GM19240 (cell line): ENCODE results near the gene HEATR9.
"Not testable (repeated sequence)": the region's sequence is repeated elsewhere in the genome, so short reads cannot be mapped to it uniquely, and the experiment has no call there.

Source experiments
- DNase-seq: peaks from one replicate; pipeline ENCODE4 v3.0.0; 2011; ENCODE audit warnings: low spot score; ENCODE audit not compliant: insufficient read length

Gene HEATR9, protein sequence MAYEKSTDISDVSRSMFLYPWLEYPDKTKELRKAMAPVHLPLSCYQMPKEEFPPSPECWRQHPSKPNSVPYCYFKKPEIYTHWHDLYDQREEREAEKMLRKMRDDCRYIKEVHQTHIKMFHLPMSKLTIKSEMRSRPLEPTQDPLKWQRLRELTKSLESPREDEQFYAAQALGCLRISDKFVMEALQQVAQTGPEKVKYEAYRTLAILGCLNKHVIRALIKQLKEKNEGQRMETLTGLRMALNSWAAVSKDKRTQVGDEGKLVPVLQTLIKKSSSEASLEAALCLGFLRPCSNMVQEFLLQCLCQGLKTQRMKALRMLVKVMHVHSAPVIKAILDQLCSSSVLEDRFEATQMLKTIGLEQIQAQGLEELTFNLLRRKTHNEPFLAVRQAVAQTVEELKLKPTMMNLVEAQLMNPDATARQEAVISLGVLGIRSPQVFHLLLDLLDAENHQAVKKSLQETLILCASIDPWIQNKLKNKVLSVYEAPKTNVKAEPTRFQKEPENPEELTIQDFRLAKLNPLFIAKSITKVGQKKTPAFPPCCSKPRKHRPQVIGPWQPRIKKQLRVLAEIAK

DNA sequence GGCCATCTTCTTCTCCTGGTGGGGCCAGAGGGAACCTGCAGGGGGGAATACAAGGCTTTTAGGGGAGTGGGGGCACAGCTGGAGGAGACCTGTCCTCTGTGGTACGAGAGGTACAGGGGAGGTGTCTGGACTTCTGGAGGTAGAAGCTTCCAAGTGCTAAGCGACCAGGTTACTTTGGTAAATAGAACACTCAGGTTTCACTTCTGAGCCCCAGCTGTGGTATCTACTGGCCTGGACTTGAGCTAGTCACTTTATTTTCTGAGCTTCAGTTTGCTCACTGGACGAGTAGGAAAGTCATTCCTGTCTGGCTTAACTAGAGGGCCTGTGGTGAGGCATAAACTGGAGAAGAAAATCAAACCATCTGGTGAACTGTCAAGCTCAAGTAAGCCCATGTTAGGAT lies at the start of gene HEATR9:
HEATR9 (minus strand) TSS at position 155 of the 400 bp plus-strand sequence; CDS start at position 6, 149 bp downstream.
- DNase-seq = no peak

DNA sequence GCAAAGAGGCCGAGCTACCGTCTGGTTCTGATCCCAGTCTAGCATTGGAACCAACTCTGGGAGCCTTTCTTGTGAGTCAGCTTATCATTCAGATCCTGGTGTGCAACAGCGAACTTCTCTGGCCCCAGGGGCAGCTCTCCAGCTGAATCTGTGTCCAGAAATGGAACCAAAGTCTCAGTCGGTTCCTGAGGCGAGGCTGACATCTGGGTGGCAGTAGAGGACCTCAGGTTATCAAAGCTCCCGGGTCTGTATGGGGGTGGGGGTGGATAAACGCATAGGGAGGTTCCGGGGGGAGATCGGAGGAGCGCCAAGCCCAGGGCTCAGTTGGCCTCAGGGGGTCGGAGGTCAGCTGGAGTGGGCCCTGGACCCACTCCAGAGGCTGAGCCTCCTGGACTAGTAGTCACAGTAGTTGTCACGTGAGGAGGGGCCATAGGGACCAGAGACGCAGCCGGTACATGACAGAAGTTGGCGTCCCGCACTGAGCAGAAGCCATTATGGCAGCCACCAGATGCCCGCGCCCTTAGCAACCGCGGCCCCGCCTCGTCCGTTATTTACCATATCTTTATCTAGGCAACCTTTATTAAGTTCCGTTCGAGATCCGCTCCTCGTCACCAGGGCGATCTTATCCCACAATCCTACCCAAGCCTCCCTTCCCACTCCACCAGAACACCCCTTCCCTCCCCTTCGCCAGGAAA lies 49.0 kb upstream of the HEATR9 start:
- no peak for DNase-seq

DNA sequence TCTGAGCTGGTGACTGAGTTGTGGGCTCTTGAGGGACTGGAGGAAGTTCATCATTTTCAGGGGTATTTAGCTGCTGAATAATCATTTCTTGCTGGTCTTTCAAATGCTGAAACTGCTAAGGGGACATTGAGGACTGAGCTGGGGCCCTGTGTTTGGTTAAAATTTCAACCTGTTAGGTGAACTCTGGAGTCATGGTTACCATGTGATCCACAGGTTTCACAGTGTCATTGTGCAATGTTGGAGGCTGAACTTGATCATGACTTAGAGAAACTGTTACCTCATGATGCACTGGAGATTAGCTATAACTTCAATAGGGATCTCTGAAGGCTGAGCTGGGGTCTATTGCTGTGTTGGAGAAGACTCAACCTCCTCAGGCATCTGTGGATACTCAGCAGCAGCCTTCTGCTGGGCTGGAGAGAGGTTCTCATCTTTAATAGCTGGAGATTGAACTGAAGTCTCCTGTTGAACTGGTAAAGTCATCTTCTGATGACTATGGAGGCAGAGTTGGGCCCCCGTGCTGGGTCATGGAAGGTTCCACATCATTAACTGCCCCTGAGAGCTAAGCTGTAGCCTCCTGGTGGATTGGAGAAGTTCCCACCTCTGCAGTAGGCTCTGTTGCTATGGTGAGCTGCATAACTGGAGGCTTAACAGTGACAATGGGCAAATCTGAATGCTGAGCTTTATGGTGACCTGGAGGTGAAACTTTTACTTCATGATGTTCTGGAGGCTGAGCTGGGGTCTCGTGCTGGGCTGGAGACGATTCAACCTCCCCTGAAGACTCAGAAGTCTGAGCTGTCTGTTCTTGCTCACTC lies 46.7 kb upstream of the HEATR9 start:
- no peak for DNase-seq

DNA sequence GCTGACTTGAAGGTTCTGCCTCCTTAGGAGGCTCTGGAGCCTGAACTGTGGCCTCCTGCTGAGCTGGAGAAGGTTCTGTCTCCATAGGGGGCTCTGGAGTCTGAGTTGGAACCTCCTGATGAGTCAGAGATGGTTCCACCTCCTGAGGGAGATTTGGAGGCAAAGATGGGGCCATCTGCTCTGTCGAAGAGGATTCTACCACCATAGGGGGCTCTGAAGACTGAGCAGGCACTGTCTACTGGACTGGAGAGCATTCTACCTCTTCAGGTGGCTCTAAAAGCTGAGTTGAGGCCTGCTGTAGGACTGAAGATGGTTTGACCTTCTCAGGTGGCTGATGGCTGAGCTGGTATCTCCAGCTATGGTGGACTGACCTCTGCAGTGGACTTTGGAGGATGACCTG lies 45.7 kb upstream of the HEATR9 start:
- no peak for DNase-seq

DNA sequence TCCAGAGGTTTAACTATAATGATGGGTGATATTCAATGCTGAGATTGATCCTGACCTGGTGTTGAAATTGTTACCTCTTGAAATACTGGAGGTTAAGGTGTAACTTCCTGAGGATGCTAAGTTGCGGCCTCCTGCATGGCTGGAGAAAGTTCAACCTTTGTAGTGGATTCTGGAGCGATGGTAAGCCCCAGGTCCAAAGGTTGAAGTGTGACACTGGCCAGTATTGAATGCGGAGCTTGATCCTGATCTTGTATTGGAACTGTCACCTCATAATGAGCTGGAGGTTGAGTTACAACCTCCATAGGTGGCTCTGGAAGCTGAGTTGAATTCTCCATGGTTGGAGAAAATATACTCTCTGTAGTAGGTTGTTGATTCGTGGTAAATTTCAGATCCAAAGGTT lies 44.9 kb upstream of the HEATR9 start:
- DNase-seq = no peak

DNA sequence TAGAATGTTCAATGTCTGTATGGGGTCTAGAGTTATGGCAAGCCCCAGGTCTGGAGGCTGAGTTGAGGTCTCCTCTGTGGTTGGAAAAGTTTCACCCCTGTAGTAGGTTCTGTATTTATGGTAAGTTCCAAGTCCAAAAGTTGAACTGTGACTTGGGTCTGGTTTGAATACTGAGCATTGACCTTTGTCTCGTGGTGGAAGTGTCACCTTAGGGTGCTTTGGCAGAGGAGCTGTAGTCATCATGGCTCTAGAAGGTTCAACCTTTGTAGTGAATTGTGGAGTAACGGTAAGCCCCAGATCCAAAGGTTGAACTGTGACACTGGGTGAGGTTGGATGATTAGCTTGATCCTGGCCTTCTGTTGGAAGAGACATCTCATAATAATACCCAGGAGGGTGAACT lies 44.3 kb upstream of the HEATR9 start:
- DNase-seq = no peak

DNA sequence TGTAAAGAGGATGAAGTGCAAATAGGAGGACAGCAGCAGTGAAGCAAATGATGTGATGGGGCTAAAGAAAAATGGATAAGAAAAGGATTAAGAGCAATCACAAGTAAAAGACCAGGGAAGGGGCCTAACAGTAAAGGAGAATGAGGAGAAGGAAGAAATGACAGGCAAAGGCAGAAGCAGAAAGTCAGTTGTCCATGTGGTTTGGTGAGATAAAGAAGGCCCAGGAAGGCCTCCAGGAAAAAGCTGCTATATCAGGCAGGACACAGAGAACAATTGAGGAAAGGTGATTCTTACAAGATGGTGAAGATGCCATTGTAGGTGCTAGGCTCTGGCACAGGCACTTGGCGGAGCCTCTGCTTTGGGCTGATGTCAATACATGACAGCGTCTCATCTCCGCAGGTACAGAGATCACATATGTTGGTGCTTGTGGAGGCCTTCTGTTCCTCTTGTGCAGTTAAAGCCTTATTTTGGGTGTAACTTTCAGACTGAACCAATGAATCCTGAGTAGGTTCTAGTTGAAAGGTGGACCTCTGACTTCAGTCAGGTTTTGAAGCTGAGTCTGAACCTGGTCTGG lies 43.7 kb upstream of the HEATR9 start:
- DNase-seq = no peak

DNA sequence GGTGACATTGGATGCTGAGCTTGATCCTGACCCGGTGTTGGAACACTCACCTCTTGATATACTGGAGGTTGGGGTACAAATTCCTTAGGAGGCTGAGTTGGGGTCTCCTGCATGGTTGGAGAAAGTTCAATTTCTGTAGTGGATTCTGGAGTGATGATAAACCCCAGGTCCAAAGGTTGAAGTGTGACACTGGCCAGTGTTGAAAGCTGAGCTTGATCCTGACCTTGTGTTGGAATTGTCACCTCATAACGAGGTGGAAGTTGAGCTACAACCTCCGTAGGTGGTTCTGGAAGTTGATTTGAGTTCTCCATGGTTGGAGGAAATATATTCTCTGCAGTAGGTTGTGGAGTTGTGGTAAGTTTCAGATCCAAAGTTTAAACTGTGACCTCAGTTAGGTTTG lies 40.7 kb upstream of the HEATR9 start:
- DNase-seq = no peak

DNA sequence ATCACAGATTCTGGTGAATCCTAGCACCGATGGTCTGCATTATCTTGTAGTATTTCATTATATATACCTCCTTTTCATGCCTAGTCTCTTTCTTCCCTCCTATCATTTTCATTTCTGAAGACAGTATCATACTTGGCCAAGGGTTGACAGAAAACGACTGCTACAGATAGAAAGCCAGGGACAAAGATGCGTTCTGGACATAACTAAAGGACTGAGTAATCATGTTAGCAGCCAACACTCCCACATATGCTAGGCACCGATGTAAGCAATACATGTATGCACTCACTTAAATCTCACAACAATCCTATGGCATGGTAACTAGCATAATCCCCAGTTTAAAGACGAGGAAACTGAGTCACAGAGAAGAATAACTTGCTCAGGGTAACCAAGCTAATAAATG lies 39.0 kb upstream of the HEATR9 start:
- DNase-seq = no peak

DNA sequence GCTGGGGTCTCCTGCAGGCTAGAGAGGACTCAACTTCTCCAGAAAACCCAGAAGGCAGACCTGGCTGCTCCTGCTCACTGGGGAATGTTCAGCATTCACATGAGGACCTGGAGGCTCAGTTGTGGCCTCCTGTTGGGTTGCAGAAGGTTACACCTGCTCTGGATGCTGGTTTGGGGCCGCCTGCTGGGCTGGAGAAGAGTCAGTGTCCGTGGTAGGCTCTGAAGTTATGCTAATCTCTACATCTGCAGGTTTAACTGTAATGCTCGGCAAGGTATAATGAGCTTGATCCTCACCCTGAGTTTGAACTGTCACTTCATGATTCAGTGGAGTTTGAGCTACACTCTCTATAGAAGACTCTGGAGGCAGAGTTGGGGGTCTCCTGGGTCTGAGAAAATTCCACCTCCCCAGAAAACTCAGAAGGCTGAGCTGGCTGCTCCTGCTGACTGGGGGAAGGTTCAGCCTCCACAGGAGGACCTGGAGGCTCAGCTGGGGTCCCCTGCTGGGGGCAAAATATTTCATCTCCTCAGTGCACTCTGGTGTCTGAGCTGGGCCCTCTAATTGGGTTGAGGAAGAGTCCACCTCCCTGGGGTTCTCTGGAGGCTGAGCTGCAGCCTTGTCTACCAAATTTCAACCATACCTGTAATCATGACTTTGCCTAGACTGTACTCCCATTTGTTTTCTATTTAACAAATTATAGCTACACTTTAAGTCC lies 38.4 kb upstream of the HEATR9 start:
- no peak for DNase-seq

DNA sequence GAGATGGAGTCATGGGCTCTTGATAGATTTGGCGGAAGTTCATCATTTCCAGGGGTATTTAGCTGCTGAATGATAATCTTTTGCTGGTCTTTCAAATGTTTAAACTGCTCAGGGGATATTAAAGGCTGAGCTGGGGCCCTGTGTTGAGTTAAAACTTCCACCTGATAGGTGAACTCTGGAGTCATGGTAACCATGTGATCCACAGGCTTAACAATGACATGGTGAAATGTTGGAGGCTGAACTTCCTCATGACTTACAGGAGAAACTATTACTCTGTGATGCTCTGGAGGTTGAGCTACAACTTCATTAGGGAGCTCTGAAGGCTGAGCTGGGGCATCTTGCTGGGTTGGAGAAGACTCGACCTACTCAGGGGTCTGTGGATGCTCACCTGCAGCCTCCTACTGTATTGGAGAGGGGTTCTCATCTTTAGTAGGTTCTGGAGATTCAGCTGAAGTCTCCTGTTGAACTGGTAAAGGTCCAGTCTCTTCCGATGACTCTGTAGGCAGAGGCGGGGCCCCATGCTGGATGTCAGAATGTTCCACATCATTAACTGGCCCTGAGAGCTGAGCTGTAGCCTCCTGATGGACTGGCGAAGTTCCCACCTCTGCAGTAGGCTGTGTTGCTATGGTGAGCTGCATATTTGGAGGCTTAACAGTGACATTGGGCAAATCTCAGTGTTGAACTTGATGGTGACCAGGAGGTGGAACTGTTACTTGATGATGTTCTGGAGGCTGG lies 37.7 kb upstream of the HEATR9 start:
- DNase-seq = no peak

DNA sequence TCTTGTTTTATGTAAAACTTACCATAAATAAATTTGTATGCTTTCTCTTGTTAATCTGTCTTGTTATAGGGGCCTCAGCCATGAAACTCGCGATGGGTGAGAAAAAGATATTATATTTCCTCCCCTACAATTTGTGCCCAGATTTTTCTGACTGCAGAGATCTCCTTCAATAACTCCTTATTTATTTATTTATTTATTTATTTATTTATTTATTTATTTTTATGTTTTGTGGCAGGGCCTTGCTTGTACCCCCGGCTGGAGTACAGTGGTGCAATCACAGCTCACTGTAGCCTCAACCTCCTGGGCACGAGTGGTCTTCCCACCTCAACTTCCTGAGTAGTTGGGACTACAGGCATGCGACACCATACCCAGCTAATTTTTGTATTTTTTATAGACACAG lies 34.8 kb upstream of the HEATR9 start:
- no peak for DNase-seq

DNA sequence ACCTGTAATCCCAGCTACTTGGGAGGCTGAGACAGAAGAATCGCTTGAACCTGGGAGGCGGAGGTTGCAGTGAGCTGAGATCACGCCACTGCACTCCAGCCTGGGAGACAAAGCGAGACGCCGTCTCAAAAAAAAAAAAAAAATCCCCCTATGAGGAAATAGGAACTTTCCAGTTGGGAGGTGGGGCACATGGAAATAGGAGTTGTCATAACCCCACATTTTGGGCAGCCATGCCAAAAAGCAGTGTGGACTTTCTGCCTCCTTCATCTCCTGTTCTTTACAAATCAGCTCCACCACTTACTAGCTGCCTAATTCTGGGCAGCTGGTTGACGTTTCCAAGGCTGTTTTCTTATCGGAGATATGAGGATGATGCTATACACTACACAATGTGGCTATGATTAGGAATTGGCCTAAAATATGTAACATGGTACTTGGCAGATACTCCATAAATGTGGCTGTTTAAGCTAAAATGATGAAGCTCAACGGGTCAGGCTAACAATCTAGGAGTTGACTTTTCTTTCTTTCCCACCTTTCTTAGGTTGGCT lies 33.0 kb upstream of the HEATR9 start:
- no peak for DNase-seq

DNA sequence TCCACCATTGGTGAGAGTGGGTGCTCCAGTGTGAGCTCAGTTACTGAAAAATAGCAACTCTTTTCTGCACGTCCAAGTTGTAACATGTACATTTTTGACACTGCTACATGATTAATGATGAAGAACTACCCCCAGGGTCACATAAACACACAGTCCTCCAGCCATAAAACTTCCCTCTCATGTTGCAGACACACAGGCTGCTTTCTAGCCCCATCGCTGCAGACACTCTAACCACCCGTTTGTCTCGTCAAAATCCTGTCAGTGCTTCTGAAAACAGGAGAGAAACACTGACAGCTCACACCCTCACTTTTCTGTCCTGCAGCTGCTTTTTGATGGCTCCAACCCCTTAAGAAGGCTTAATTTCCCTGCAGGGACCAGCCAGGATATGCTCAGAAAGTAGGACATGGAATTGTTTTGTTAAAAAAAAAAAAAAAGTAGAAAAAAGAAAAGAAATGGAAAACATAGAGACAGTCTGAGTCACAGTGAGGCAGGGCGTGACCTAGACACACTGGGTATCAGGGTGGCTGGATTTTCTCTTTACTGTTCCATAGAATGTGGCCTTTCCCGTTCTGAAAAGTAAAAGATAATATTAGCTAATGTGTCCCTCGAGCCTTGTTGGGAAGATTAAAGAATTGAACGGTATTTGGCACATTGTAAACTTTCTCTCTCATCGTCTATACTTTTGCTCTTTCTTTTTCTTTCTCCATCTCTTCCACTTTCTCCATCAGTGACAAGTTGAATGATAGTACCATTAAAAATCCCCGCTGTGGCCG lies 32.2 kb upstream of the HEATR9 start:
- no peak for DNase-seq

DNA sequence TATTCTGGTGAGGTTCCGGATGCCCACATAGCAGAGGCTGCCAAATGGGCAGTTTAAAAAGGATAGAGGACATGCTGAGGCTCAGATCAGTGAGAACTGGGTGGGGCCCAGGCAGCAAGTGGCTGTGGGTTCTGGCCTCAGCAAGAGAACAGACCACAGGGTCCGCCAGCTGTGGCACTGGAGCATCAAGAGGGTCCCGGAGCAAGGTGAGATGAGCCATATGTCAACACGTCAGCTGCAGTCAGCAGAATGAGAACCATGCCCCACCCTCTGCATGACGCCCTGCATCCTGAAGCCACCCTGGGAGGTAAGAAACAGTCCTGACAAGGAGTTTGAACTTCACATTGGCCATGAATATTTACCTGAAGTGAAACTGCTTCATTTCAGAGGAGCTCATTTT lies 31.6 kb upstream of the HEATR9 start:
- no peak for DNase-seq

DNA sequence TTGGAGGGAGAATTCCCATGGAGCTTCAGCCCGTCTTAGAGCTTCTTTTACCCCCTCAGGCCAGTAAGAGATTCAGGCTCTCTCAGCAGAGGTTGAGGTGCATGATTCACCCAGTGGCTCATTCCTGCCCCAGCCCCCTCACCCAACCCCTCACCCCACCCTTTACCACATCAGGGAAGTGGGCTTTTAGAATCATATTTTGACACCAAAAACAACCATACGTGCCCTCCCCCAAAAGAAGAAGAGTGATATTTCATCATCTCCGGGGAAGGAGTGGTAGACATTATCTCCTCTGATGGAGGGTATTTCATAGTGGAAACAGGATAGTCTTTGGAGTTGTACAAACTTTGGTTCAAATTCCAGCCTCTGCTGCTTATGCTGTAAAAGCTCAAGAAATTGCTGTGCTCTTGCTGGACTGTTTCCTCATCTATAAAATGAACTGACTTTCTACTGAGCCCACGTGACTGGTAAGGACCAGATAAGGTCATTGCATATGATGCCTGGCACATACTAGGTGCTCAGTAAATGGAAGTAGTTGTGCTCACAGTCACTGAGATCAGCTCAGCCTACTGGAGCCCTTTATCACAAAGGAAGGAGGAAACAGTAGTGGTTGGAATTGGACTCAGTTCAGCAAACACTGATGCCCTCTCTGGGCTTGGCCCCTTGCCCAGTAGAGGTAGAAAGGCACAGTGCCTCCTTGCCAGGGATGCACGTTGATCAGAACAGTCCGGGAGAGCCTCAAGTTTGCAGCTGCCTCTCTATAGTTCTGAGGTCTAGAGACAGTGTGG lies 29.8 kb upstream of the HEATR9 start:
- no peak for DNase-seq

DNA sequence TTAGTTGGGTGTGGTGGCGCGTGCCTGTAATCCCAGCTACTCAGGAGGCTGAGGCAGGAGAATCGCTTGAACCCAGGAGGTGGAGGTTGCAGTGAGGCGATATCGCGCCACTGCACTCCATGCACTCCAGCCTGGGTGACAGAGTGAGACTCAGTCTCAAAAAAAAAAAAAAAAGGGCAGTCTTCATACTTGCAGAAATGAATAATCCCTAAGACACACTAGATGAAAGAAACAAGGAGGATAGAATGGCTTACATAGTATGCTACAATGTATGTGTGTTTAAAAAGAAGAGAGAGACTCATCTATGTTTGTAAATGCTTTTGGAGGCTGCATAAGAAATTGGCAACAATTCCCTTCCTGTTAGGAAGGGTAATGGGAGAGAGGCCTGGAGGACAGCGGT lies 29.1 kb upstream of the HEATR9 start:
- DNase-seq = not testable (repeated sequence)
